Panc1 (cell line): ENCODE measurements around the gene STK10. TPM values are rescaled to one million over a fixed set of nuclear protein-coding genes. Genes with fewer than 3 reads are reported as not detected.

ENCODE experiments used
- ATAC-seq: fragments of 200-7000 bp; cut with Tn5 transposase; 2 replicates; pipeline ENCODE4 v1.9.1; 2020; ENCODE audit warnings: mild to moderate bottlenecking, moderate library complexity
- BruUV-seq: library from RNA; stranded (reverse); fragments of 400-500 nt; replicated peaks from 2 replicates; lab custom pipeline; 2021; lab: Mats Ljungman, UMichigan
- CTCF ChIA-PET: fragments of 300-600 bp; sonication (Branson Sonifier 250); formaldehyde crosslinking; loops from one replicate; lab custom pipeline; 2022; ENCODE audit warnings: antibody characterized with exemption; lab: Charles Lee
- POLR2A ChIA-PET: fragments of 300-600 bp; sonication (Branson Sonifier 250); formaldehyde crosslinking; loops from one replicate; lab custom pipeline; 2022; ENCODE audit warnings: antibody characterized with exemption; lab: Charles Lee
- DNase-seq: peaks from one replicate; pipeline ENCODE4 v3.0.0-alpha.2; 2010; ENCODE audit warnings: low read depth, low spot score
- H3K27ac ChIP-seq: 2 replicates; pipeline ENCODE4 v1.5.1; 2011; ENCODE audit warnings: mild to moderate bottlenecking, low read length, inconsistent platforms
- H3K27me3 ChIP-seq: fragments of 200-500 bp; sonication (Bioruptor generic); 2 replicates; pipeline ENCODE4 v1.6.0; 2014; ENCODE audit warnings: low read length, inconsistent platforms; ENCODE audit not compliant: control insufficient read depth, insufficient read depth
- H3K36me3 ChIP-seq: fragments of 200-500 bp; sonication (Bioruptor generic); 2 replicates; pipeline ENCODE4 v1.5.1; 2014; ENCODE audit warnings: inconsistent platforms, mild to moderate bottlenecking, low read length, moderate library complexity; ENCODE audit not compliant: control insufficient read depth, insufficient read depth
- H3K4me1 ChIP-seq: 2 replicates; pipeline ENCODE4 v1.5.1; 2011; ENCODE audit warnings: inconsistent platforms, mild to moderate bottlenecking, low read length, moderate library complexity; ENCODE audit not compliant: control insufficient read depth, insufficient read depth
- H3K4me3 ChIP-seq, 2 experiments: 2 replicates each; pipeline ENCODE4 v1.5.1; 2011 to 2012; ENCODE audit warnings: low read depth in 2 of 2, low read length in 2 of 2, mild to moderate bottlenecking in 2 of 2, inconsistent platforms in 1 of 2, moderate library complexity in 1 of 2
- H3K9me3 ChIP-seq: fragments of 200-500 bp; sonication (Bioruptor generic); 2 replicates; pipeline ENCODE4 v1.5.1; 2014; ENCODE audit warnings: low read depth, mild to moderate bottlenecking, inconsistent platforms, low read length, moderate library complexity; ENCODE audit not compliant: control insufficient read depth, insufficient read depth
- CTCF ChIP-seq: fragments of 450-650 bp; IDR thresholded peaks from 2 replicates; pipeline ENCODE4 v1.5.1; 2017; ENCODE audit warnings: mild to moderate bottlenecking
- POLR2AphosphoS5 ChIP-seq: IDR thresholded peaks from 2 replicates; pipeline ENCODE4 v1.6.1; 2012; ENCODE audit warnings: mild to moderate bottlenecking, low read depth, low read length, moderate library complexity
- SIN3A ChIP-seq: IDR thresholded peaks from 2 replicates; pipeline ENCODE4 v1.6.1; 2012; ENCODE audit warnings: low read depth, mild to moderate bottlenecking, low read length, moderate library complexity, borderline replicate concordance; ENCODE audit not compliant: insufficient read depth
- TCF7L2 ChIP-seq: IDR thresholded peaks from 2 replicates; pipeline ENCODE4 v1.6.1; 2011; ENCODE audit warnings: mild to moderate bottlenecking, low read depth, low read length, inconsistent platforms
- in situ Hi-C: cut with HindIII; loops from 2 replicates; pipeline ENCODE4 v1.10.0; 2016; ENCODE audit warnings: low sequenced_read_pairs, low pct_unique_long_range_greater_than_20kb
- intact Hi-C: fragments of 100-400 bp; cut with micrococcal nuclease; formaldehyde crosslinking; loops from one replicate; pipeline ENCODE4 v1.10.0; 2022; ENCODE audit not compliant: unreplicated experiment
- total RNA-seq: library from RNA; stranded (reverse); gene quantifications from one replicate; pipeline ENCODE4 v1.2.1, GENCODE V29; 2021; ENCODE audit not compliant: unreplicated experiment
- TF ChIP-seq, protein P1 (sequence below), 2 experiments: IDR thresholded peaks; 2 replicates each; pipeline ENCODE4 v1.6.1; 2011 to 2012; ENCODE audit warnings: low read depth in 2 of 2, control low read depth in 1 of 2, low read length in 1 of 2, mild to moderate bottlenecking in 1 of 2, moderate library complexity in 1 of 2; ENCODE audit not compliant: insufficient read depth in 1 of 2

The STK10 gene
- total RNA-seq, 1 experiment from 2014 or later, result 34.9 TPM

DNA sequence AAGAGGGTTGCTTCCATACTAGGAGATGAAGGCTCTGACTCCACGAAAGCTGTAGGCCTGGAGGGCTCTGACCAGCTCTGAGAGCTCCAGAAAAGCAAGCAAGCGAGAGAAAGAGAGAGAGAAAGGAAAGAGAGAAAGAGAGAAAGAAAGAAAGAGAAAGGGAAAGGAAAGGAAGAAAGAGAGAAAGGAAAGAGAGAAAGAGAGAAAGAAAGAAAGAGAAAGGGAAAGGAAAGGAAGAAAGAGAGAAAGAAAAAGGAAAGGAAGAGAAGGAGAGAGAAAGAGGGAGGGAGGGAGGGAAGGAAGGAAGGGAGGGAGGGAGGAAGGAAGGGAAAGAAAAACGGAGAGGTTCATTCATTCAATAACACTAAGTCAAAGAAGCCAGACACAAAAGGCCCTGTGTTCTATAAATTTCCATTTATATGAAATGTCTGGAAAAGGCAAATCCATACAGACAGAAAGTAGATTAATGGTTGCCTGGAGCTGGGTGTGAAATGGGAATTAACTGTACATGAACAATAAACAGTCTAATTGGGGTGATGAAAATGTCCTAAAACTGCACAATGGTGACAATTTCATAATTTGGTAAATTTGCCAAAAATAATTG lies 1.8 kb upstream of the STK10 start:
- ATAC-seq, result no peak
- in situ Hi-C loops (no loop called here), intact Hi-C loops (loop anchor here (2.0 to 10.0 kb wide), 2 partner anchors 81 to 95 kb away; partner anchors contain the start of gene UBTD2)
- Histone ChIP-seq H3K4me1 (peaks cover 14% of the 10 kb centered on the region; the same call in 1 of the 2 replicates), H3K27ac (peak overlapping the region; percentile 68), H3K9me3 (no peaks in the 10 kb centered on the region), H3K4me3 (peak overlapping the region; percentile 85 to 94), H3K36me3 (no peaks in the 10 kb centered on the region; the same call in 1 of the 2 replicates), H3K27me3 (no peaks in the 10 kb centered on the region)
- no peak for DNase-seq
- no TSS peak for BruUV-seq
- CTCF ChIA-PET, result interaction anchor here (0.6 to 2.1 kb wide), 9 partner anchors 33 to 260 kb away, joined by 5 to 19 read pairs (median 9); no protein-coding TSS in a partner anchor
- POLR2A ChIA-PET, result interaction anchor here (0.6 kb wide), 1 partner anchor 13 kb away, joined by 5 read pairs; no protein-coding TSS in a partner anchor
- no peak for TF ChIP-seq CTCF
- TF ChIP-seq TCF7L2, result no peak
- no peak for TF ChIP-seq POLR2AphosphoS5
- no peak for TF ChIP-seq SIN3A
- TF ChIP-seq, protein P1, sequence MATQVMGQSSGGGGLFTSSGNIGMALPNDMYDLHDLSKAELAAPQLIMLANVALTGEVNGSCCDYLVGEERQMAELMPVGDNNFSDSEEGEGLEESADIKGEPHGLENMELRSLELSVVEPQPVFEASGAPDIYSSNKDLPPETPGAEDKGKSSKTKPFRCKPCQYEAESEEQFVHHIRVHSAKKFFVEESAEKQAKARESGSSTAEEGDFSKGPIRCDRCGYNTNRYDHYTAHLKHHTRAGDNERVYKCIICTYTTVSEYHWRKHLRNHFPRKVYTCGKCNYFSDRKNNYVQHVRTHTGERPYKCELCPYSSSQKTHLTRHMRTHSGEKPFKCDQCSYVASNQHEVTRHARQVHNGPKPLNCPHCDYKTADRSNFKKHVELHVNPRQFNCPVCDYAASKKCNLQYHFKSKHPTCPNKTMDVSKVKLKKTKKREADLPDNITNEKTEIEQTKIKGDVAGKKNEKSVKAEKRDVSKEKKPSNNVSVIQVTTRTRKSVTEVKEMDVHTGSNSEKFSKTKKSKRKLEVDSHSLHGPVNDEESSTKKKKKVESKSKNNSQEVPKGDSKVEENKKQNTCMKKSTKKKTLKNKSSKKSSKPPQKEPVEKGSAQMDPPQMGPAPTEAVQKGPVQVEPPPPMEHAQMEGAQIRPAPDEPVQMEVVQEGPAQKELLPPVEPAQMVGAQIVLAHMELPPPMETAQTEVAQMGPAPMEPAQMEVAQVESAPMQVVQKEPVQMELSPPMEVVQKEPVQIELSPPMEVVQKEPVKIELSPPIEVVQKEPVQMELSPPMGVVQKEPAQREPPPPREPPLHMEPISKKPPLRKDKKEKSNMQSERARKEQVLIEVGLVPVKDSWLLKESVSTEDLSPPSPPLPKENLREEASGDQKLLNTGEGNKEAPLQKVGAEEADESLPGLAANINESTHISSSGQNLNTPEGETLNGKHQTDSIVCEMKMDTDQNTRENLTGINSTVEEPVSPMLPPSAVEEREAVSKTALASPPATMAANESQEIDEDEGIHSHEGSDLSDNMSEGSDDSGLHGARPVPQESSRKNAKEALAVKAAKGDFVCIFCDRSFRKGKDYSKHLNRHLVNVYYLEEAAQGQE (IDR thresholded peaks at IDR 0.05; ENCODE audit: insufficient read depth in 1 of 2, low read depth in 2 of 2, low read length in 1 of 2), result no peak

GRCh38 chr5:172188893-172189692 lies 1.1 kb upstream of the STK10 start:
- peaks cover 14% of the 10 kb centered on the region; the same call in 1 of the 2 replicates for H3K4me1 ChIP-seq
- no TSS peak for BruUV-seq
- DNase-seq, result no peak
- ATAC-seq, result no peak
- H3K9me3 ChIP-seq, result no peaks in the 10 kb centered on the region
- peak overlapping the region; percentile 85 to 94 for H3K4me3 ChIP-seq
- in situ Hi-C loops (no loop called here), intact Hi-C loops (loop anchor here (2.0 kb wide), 1 partner anchor 80 kb away; no protein-coding TSS in a partner anchor)
- POLR2A ChIA-PET, result interaction anchor here (0.6 to 0.7 kb wide), 3 partner anchors 14 to 438 kb away, joined by 3 to 5 read pairs (median 3); no protein-coding TSS in a partner anchor
- CTCF ChIA-PET, result interaction anchor here (0.6 to 2.1 kb wide), 14 partner anchors 33 to 259 kb away, joined by 3 to 19 read pairs (median 6); partner anchors contain the start of gene UBTD2
- no peaks in the 10 kb centered on the region; the same call in 1 of the 2 replicates for H3K36me3 ChIP-seq
- peak overlapping the region; percentile 77 for H3K27ac ChIP-seq
- TF ChIP-seq TCF7L2 (no peak), POLR2AphosphoS5 (no peak), CTCF (no peak), SIN3A (no peak)
- TF ChIP-seq, protein P1 (IDR thresholded peaks at IDR 0.05; ENCODE audit: insufficient read depth in 1 of 2, low read depth in 2 of 2, low read length in 1 of 2), result no peak
- H3K27me3 ChIP-seq, result no peaks in the 10 kb centered on the region
